ENCODE data around the gene NTRK2.

The NTRK2 gene

GRCh38 chr9:84681516-84682285 is 12.2 kb downstream of the NTRK2 start:
- H3K27ac ChIP-seq (ENCODE audit: low read depth, low read length, severe bottlenecking), result no peak overlapping the region
- H3K36me3 ChIP-seq (ENCODE audit: control insufficient read depth, insufficient read depth, low read length), result no peaks in the 10 kb centered on the region
- H3K4me3 ChIP-seq (ENCODE audit: extremely low read depth, insufficient read depth, low read length, poor library complexity, severe bottlenecking), result no peak overlapping the region
- no peaks in the 10 kb centered on the region for H3K4me1 ChIP-seq (ENCODE audit: control insufficient read depth, insufficient read depth, low read length, poor library complexity, severe bottlenecking)
- H3K9me3 ChIP-seq (ENCODE audit: control insufficient read depth, low read length), result no peaks in the 10 kb centered on the region
- 96 to 98% methylated on average over 5 of the region's 6 CpGs for WGBS, 2 experiments (ENCODE audit: insufficient coverage in 2 of 2)

- no peak overlapping the region for H3K4me3 ChIP-seq (ENCODE audit: extremely low read depth, insufficient read depth, low read length, poor library complexity, severe bottlenecking)
- no peak overlapping the region for H3K27ac ChIP-seq (ENCODE audit: low read depth, low read length, severe bottlenecking)
- WGBS, 2 experiments (ENCODE audit: insufficient coverage in 2 of 2), result 100% methylated on average over 1 of the region's 1 CpG; no CpG with 5 or more reads in 1 of the 2 experiments
- no peaks in the 10 kb centered on the region for H3K9me3 ChIP-seq (ENCODE audit: control insufficient read depth, low read length)
- no peaks in the 10 kb centered on the region for H3K36me3 ChIP-seq (ENCODE audit: control insufficient read depth, insufficient read depth, low read length)
- H3K4me1 ChIP-seq (ENCODE audit: control insufficient read depth, insufficient read depth, low read length, poor library complexity, severe bottlenecking), result no peaks in the 10 kb centered on the region
Observed at GRCh38 chr9:84686068-84686467, 16.5 kb downstream of the NTRK2 start.

- Histone ChIP-seq H3K27ac (ENCODE audit: low read depth, low read length, severe bottlenecking) (no peak overlapping the region), H3K36me3 (ENCODE audit: control insufficient read depth, insufficient read depth, low read length) (no peaks in the 10 kb centered on the region), H3K4me3 (ENCODE audit: extremely low read depth, insufficient read depth, low read length, poor library complexity, severe bottlenecking) (no peak overlapping the region), H3K9me3 (ENCODE audit: control insufficient read depth, low read length) (no peaks in the 10 kb centered on the region), H3K4me1 (ENCODE audit: control insufficient read depth, insufficient read depth, low read length, poor library complexity, severe bottlenecking) (no peaks in the 10 kb centered on the region)
- 67 to 68% methylated on average over 3 to 4 of the region's 4 CpGs for WGBS, 2 experiments (ENCODE audit: insufficient coverage in 2 of 2)
Observed at GRCh38 chr9:84688956-84689355, 19.4 kb downstream of the NTRK2 start.

DNA sequence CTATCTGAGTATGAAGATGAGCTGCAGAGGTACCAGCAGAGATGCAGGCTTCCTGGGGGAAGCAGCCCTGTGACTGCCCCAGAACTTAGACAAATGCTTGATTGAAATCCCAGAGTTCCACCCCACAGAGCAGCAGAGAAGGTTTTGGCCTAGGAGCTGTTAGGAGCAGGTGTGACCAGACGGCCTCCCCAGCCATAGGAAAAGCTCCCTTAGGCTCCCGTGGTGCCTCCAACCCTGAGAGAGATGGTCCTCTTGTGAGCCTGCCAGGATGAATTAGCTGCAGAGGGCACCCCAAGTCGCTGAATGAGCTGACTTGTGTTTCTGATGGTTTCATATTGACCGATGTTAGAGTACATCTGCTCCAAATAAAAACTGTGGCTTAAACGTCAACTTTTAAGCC is 22.1 kb downstream of the NTRK2 start:
- H3K36me3 ChIP-seq (ENCODE audit: control insufficient read depth, insufficient read depth, low read length), result no peaks in the 10 kb centered on the region
- WGBS, 2 experiments (ENCODE audit: insufficient coverage in 2 of 2), result 85 to 92% methylated on average over 4 to 5 of the region's 5 CpGs
- H3K4me3 ChIP-seq (ENCODE audit: extremely low read depth, insufficient read depth, low read length, poor library complexity, severe bottlenecking), result no peak overlapping the region
- no peaks in the 10 kb centered on the region for H3K9me3 ChIP-seq (ENCODE audit: control insufficient read depth, low read length)
- no peak overlapping the region for H3K27ac ChIP-seq (ENCODE audit: low read depth, low read length, severe bottlenecking)
- H3K4me1 ChIP-seq (ENCODE audit: control insufficient read depth, insufficient read depth, low read length, poor library complexity, severe bottlenecking), result no peaks in the 10 kb centered on the region

DNA sequence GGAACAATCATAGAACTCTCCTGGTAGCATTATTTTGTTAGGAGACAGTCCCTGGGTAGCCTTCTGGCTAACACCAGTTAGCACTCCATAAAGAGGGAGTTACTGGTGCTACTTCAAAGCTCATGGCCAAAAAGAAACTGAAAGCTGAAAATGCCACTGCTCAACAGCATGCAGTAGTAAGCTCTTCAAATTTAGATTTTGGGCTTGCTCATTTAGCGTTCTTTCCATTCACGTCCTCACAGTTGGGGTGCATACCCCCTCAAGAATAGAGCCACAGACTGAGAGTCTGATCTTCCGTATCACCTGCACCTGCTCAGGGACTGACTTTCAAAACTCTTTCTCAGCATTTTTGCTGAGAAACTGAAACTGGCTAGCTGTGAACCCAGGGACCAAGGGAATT is 24.7 kb downstream of the NTRK2 start:
- no peaks in the 10 kb centered on the region for H3K36me3 ChIP-seq (ENCODE audit: control insufficient read depth, insufficient read depth, low read length)
- no peak overlapping the region for H3K27ac ChIP-seq (ENCODE audit: low read depth, low read length, severe bottlenecking)
- WGBS, 2 experiments (ENCODE audit: insufficient coverage in 2 of 2), result 20 to 42% methylated on average over 2 of the region's 3 CpGs
- peaks cover 8% of the 10 kb centered on the region for H3K4me1 ChIP-seq (ENCODE audit: control insufficient read depth, insufficient read depth, low read length, poor library complexity, severe bottlenecking)
- no peak overlapping the region for H3K4me3 ChIP-seq (ENCODE audit: extremely low read depth, insufficient read depth, low read length, poor library complexity, severe bottlenecking)
- no peaks in the 10 kb centered on the region for H3K9me3 ChIP-seq (ENCODE audit: control insufficient read depth, low read length)

GRCh38 chr9:84697042-84697441 is 27.5 kb downstream of the NTRK2 start:
- Histone ChIP-seq H3K4me3 (ENCODE audit: extremely low read depth, insufficient read depth, low read length, poor library complexity, severe bottlenecking) (no peak overlapping the region), H3K9me3 (ENCODE audit: control insufficient read depth, low read length) (no peaks in the 10 kb centered on the region)
- WGBS, 2 experiments (ENCODE audit: insufficient coverage in 2 of 2), result 90 to 92% methylated on average over 5 to 6 of the region's 8 CpGs

GRCh38 chr9:84697509-84698114 is 28.1 kb downstream of the NTRK2 start:
- H3K4me1 ChIP-seq (ENCODE audit: control insufficient read depth, insufficient read depth, low read length, poor library complexity, severe bottlenecking), result peaks cover 8% of the 10 kb centered on the region
- no peak overlapping the region for H3K4me3 ChIP-seq (ENCODE audit: extremely low read depth, insufficient read depth, low read length, poor library complexity, severe bottlenecking)
- 20% methylated on average over 1 of the region's 4 CpGs; no CpG with 5 or more reads in 1 of the 2 experiments for WGBS, 2 experiments (ENCODE audit: insufficient coverage in 2 of 2)

More at GRCh38 chr9:84697042-84697441, 27.5 kb downstream of the NTRK2 start:
- no peak overlapping the region for H3K27ac ChIP-seq (ENCODE audit: low read depth, low read length, severe bottlenecking)
- H3K4me1 ChIP-seq (ENCODE audit: control insufficient read depth, insufficient read depth, low read length, poor library complexity, severe bottlenecking), result peaks cover 8% of the 10 kb centered on the region
- H3K36me3 ChIP-seq (ENCODE audit: control insufficient read depth, insufficient read depth, low read length), result no peaks in the 10 kb centered on the region

DNA sequence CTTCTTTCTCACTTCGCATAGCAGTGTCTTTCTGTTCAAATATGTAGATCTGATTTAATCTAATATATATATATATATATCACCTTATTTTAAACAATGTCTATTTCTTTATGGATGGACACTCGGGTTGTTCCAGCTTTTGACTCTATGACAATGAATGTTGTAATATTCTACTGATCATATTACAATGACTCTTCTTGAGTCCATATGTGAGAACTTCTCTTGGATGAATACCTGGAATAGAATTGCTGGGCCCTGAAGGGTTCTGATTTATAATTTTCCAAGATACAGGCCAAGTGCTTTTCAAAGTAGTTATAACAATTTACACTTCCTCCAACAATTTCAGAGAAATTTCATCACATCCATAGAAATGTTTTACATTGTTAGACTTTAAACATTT is 28.8 kb downstream of the NTRK2 start:
- H3K4me3 ChIP-seq (ENCODE audit: extremely low read depth, insufficient read depth, low read length, poor library complexity, severe bottlenecking), result no peak overlapping the region
- H3K27ac ChIP-seq (ENCODE audit: low read depth, low read length, severe bottlenecking), result no peak overlapping the region
- no CpG with 5 or more reads among the region's 2 CpGs for WGBS, 2 experiments (ENCODE audit: insufficient coverage in 2 of 2)
- H3K4me1 ChIP-seq (ENCODE audit: control insufficient read depth, insufficient read depth, low read length, poor library complexity, severe bottlenecking), result peaks cover 8% of the 10 kb centered on the region
- H3K9me3 ChIP-seq (ENCODE audit: control insufficient read depth, low read length), result no peaks in the 10 kb centered on the region
- H3K36me3 ChIP-seq (ENCODE audit: control insufficient read depth, insufficient read depth, low read length), result no peaks in the 10 kb centered on the region

More at GRCh38 chr9:84697509-84698114, 28.1 kb downstream of the NTRK2 start:
- Histone ChIP-seq H3K36me3 (ENCODE audit: control insufficient read depth, insufficient read depth, low read length) (no peaks in the 10 kb centered on the region), H3K9me3 (ENCODE audit: control insufficient read depth, low read length) (no peaks in the 10 kb centered on the region), H3K27ac (ENCODE audit: low read depth, low read length, severe bottlenecking) (no peak overlapping the region)

DNA sequence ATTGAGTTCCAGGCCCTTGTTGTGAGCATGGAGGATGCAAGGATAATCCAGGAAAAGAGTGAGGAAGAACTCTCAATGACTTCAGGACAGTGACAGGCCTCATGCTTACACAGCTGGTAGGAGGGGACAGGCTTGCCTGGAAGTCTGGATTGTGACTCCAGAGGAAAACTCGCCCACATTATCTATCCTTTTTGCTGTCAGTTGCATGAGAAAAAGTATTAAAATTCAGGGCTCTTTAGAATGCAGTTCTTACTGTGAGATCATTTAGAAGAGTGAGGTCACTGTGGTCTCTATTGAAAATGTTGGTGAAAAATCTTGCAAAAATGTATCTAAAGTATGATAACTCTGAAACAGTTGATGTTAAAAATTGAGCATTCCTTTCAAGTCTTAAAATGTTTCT is 30.5 kb downstream of the NTRK2 start:
- H3K4me3 ChIP-seq (ENCODE audit: extremely low read depth, insufficient read depth, low read length, poor library complexity, severe bottlenecking), result no peak overlapping the region
- peaks cover 8% of the 10 kb centered on the region for H3K4me1 ChIP-seq (ENCODE audit: control insufficient read depth, insufficient read depth, low read length, poor library complexity, severe bottlenecking)
- no peaks in the 10 kb centered on the region for H3K9me3 ChIP-seq (ENCODE audit: control insufficient read depth, low read length)
- H3K36me3 ChIP-seq (ENCODE audit: control insufficient read depth, insufficient read depth, low read length), result no peaks in the 10 kb centered on the region
- 80% methylated on average over 1 of the region's 1 CpG; no CpG with 5 or more reads in 1 of the 2 experiments for WGBS, 2 experiments (ENCODE audit: insufficient coverage in 2 of 2)
- H3K27ac ChIP-seq (ENCODE audit: low read depth, low read length, severe bottlenecking), result no peak overlapping the region

DNA sequence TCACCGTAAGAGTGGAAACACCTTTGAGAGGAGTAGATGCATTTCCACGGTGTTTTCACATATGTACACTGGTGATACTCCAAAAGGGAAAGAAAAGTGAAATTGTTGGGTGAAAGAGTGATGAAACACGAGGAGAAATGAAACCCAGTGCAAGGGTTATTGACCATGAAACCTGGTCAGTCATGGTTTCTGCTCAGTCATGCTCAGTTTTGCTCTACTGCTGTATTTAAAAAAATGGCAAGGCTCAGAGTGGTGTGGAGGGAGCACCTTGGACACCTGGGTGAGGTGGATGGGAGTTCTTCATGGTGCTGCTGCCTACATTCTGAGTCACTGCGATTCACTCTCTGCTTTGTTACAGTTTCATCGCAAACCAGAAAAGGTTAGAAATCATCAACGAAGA is 32.3 kb downstream of the NTRK2 start:
- peaks cover 8% of the 10 kb centered on the region for H3K4me1 ChIP-seq (ENCODE audit: control insufficient read depth, insufficient read depth, low read length, poor library complexity, severe bottlenecking)
- 90 to 93% methylated on average over 5 to 6 of the region's 6 CpGs for WGBS, 2 experiments (ENCODE audit: insufficient coverage in 2 of 2)
- H3K36me3 ChIP-seq (ENCODE audit: control insufficient read depth, insufficient read depth, low read length), result no peaks in the 10 kb centered on the region
- no peaks in the 10 kb centered on the region for H3K9me3 ChIP-seq (ENCODE audit: control insufficient read depth, low read length)
- no peak overlapping the region for H3K27ac ChIP-seq (ENCODE audit: low read depth, low read length, severe bottlenecking)
- H3K4me3 ChIP-seq (ENCODE audit: extremely low read depth, insufficient read depth, low read length, poor library complexity, severe bottlenecking), result no peak overlapping the region

GRCh38 chr9:84702471-84702870 is 32.9 kb downstream of the NTRK2 start:
- Histone ChIP-seq H3K4me1 (ENCODE audit: control insufficient read depth, insufficient read depth, low read length, poor library complexity, severe bottlenecking) (peaks cover 4% of the 10 kb centered on the region), H3K36me3 (ENCODE audit: control insufficient read depth, insufficient read depth, low read length) (no peaks in the 10 kb centered on the region), H3K4me3 (ENCODE audit: extremely low read depth, insufficient read depth, low read length, poor library complexity, severe bottlenecking) (no peak overlapping the region), H3K27ac (ENCODE audit: low read depth, low read length, severe bottlenecking) (no peak overlapping the region), H3K9me3 (ENCODE audit: control insufficient read depth, low read length) (no peaks in the 10 kb centered on the region)
- WGBS, 2 experiments (ENCODE audit: insufficient coverage in 2 of 2), result no CpG with 5 or more reads among the region's 1 CpG

All from mesodermal cell (in vitro differentiated cells).